Chondrocyte (in vitro differentiated cells): ENCODE results near the gene KDSR. TPM values are rescaled to one million over a fixed set of nuclear protein-coding genes. Genes with fewer than 3 reads are reported as not detected.

ENCODE experiments used
- DNase-seq: peaks from one replicate; pipeline ENCODE4 v3.0.0; 2021; ENCODE audit warnings: mixed read lengths, low spot score
- H3K27ac Mint-ChIP-seq: one replicate; pipeline ENCODE4 v1.8.0; 2021; ENCODE audit warnings: mild to moderate bottlenecking, moderate library complexity, mixed read lengths; ENCODE audit not compliant: unreplicated experiment
- H3K27me3 Mint-ChIP-seq: 2 replicates; pipeline ENCODE4 v1.8.0; 2021; ENCODE audit warnings: low read depth, mixed read lengths
- H3K36me3 Mint-ChIP-seq: 2 replicates; pipeline ENCODE4 v1.8.0; 2021; ENCODE audit warnings: low read depth, mixed read lengths
- H3K4me1 Mint-ChIP-seq: 2 replicates; pipeline ENCODE4 v1.8.0; 2021; ENCODE audit warnings: low read depth, mild to moderate bottlenecking, mixed read lengths
- H3K4me3 Mint-ChIP-seq: one replicate; pipeline ENCODE4 v1.8.0; 2021; ENCODE audit warnings: mild to moderate bottlenecking, moderate library complexity, mixed read lengths; ENCODE audit not compliant: unreplicated experiment
- H3K9me3 Mint-ChIP-seq: 2 replicates; pipeline ENCODE4 v1.8.0; 2021; ENCODE audit warnings: low read depth, mixed read lengths
- total RNA-seq: library from RNA; stranded (reverse); gene quantifications from 3 replicates; pipeline ENCODE4 v1.2.1, GENCODE V29; 2021
- TF ChIP-seq, protein P1 (sequence below): fragments of 200-600 bp; sonication (generic); IDR thresholded peaks from 2 replicates; pipeline ENCODE4 v1.5.0; 2021; ENCODE audit warnings: antibody characterized with exemption, mild to moderate bottlenecking, moderate library complexity

The KDSR gene
- total RNA-seq, 1 donor from 2014 or later = 64.2 TPM

GRCh38 chr18:63394954-63395353 is 27.9 kb upstream of the KDSR start:
- DNase-seq = no peak
- no peaks in the 10 kb centered on the region for H3K27me3 Mint-ChIP-seq
- TF ChIP-seq, protein P1, sequence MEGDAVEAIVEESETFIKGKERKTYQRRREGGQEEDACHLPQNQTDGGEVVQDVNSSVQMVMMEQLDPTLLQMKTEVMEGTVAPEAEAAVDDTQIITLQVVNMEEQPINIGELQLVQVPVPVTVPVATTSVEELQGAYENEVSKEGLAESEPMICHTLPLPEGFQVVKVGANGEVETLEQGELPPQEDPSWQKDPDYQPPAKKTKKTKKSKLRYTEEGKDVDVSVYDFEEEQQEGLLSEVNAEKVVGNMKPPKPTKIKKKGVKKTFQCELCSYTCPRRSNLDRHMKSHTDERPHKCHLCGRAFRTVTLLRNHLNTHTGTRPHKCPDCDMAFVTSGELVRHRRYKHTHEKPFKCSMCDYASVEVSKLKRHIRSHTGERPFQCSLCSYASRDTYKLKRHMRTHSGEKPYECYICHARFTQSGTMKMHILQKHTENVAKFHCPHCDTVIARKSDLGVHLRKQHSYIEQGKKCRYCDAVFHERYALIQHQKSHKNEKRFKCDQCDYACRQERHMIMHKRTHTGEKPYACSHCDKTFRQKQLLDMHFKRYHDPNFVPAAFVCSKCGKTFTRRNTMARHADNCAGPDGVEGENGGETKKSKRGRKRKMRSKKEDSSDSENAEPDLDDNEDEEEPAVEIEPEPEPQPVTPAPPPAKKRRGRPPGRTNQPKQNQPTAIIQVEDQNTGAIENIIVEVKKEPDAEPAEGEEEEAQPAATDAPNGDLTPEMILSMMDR = no peak
- H3K27ac Mint-ChIP-seq = no peak overlapping the region
- no peak overlapping the region for H3K4me3 Mint-ChIP-seq
- H3K36me3 Mint-ChIP-seq = peaks cover 21% of the 10 kb centered on the region
- H3K9me3 Mint-ChIP-seq = no peaks in the 10 kb centered on the region
- H3K4me1 Mint-ChIP-seq = no peaks in the 10 kb centered on the region

DNA sequence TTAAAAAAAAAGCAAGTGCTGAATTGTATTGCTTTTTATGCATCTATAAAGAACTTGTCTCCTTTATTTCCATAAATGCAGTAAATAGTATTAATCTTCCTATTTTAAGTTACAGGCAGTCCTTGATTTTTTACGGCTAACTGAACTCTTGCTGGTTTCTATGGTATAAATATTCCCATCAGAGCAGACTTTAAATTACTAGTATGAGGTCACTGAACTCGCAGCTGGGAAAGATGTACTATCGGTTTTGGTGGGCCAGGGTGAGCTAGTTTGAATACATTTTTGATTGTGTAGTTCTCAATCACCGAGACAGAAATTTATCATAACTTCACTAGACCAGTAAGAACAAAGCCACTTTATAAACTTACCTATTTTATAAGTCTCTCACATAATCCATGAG is 20.9 kb upstream of the KDSR start:
- H3K27me3 Mint-ChIP-seq = no peaks in the 10 kb centered on the region
- DNase-seq = no peak
- no peak overlapping the region for H3K27ac Mint-ChIP-seq
- H3K9me3 Mint-ChIP-seq = peaks cover 10% of the 10 kb centered on the region
- TF ChIP-seq, protein P1 = no peak
- peaks cover 17% of the 10 kb centered on the region for H3K36me3 Mint-ChIP-seq
- H3K4me1 Mint-ChIP-seq = no peaks in the 10 kb centered on the region
- no peak overlapping the region for H3K4me3 Mint-ChIP-seq

GRCh38 chr18:63382843-63383242 is 15.8 kb upstream of the KDSR start:
- peaks cover 10% of the 10 kb centered on the region for H3K9me3 Mint-ChIP-seq
- H3K4me1 Mint-ChIP-seq = peaks cover 13% of the 10 kb centered on the region
- no peak overlapping the region for H3K27ac Mint-ChIP-seq
- DNase-seq = no peak
- H3K4me3 Mint-ChIP-seq = no peak overlapping the region
- TF ChIP-seq, protein P1 = no peak
- H3K36me3 Mint-ChIP-seq = peaks cover 11% of the 10 kb centered on the region
- no peaks in the 10 kb centered on the region for H3K27me3 Mint-ChIP-seq

DNA sequence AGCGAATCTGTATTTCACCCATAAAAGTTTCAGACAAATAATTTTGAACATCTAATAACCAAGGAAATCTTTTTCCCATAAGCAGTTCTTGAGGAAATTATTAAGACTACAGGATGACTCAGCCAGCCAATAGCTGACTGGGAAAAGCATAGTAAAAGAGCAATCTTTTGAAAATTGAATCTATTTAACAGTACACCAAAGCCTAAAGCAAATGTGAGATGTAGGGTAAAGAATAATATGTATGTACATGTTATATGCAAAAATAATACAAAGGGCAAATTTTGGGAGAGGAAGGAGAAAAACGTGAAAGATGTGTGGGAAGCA is 12.6 kb upstream of the KDSR start:
- Mint-ChIP-seq H3K4me3 (no peak overlapping the region), H3K9me3 (peaks cover 18% of the 10 kb centered on the region), H3K4me1 (peaks cover 13% of the 10 kb centered on the region), H3K36me3 (peaks cover 7% of the 10 kb centered on the region), H3K27ac (peak overlapping the region; percentile 23), H3K27me3 (no peaks in the 10 kb centered on the region)
- TF ChIP-seq, protein P1 = no peak
- DNase-seq = no peak

- Mint-ChIP-seq H3K9me3 (peaks cover 18% of the 10 kb centered on the region), H3K27ac (peak overlapping the region; percentile 67), H3K27me3 (no peaks in the 10 kb centered on the region), H3K4me1 (peaks cover 13% of the 10 kb centered on the region), H3K36me3 (peaks cover 7% of the 10 kb centered on the region), H3K4me3 (peak overlapping the region; percentile 33)
- TF ChIP-seq, protein P1 = no peak
- no peak for DNase-seq
Measured at GRCh38 chr18:63378919-63379638, 12.1 kb upstream of the KDSR start.
